ENCODE results near the gene PCA3.

DNA sequence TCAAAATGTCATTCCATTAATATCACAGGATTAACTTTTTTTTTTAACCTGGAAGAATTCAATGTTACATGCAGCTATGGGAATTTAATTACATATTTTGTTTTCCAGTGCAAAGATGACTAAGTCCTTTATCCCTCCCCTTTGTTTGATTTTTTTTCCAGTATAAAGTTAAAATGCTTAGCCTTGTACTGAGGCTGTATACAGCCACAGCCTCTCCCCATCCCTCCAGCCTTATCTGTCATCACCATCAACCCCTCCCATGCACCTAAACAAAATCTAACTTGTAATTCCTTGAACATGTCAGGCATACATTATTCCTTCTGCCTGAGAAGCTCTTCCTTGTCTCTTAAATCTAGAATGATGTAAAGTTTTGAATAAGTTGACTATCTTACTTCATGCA lies 20.6 kb downstream of the PCA3 start:
- TF ChIP-seq, protein P1, sequence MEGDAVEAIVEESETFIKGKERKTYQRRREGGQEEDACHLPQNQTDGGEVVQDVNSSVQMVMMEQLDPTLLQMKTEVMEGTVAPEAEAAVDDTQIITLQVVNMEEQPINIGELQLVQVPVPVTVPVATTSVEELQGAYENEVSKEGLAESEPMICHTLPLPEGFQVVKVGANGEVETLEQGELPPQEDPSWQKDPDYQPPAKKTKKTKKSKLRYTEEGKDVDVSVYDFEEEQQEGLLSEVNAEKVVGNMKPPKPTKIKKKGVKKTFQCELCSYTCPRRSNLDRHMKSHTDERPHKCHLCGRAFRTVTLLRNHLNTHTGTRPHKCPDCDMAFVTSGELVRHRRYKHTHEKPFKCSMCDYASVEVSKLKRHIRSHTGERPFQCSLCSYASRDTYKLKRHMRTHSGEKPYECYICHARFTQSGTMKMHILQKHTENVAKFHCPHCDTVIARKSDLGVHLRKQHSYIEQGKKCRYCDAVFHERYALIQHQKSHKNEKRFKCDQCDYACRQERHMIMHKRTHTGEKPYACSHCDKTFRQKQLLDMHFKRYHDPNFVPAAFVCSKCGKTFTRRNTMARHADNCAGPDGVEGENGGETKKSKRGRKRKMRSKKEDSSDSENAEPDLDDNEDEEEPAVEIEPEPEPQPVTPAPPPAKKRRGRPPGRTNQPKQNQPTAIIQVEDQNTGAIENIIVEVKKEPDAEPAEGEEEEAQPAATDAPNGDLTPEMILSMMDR (IDR thresholded peaks at IDR 0.05 in 2 of 3, conservative IDR thresholded peaks at IDR 0.05 in 1 of 3; ENCODE audit: borderline replicate concordance in 1 of 3, insufficient read depth in 1 of 3, low read depth in 2 of 3, low read length in 2 of 3): no peak
- TF ChIP-seq POLR2A (IDR thresholded peaks at IDR 0.05; ENCODE audit: borderline replicate concordance, extremely low read depth, insufficient read depth, insufficient read length) (no peak), CBX3 (IDR thresholded peaks at IDR 0.05; ENCODE audit: low read depth) (no peak), ELF1 (IDR thresholded peaks at IDR 0.05; ENCODE audit: borderline replicate concordance, low read depth) (no peak), EGR1 (IDR thresholded peaks at IDR 0.05; ENCODE audit: low read depth) (no peak), EZH2 (IDR thresholded peaks at IDR 0.05) (no peak), RAD21 (IDR thresholded peaks at IDR 0.05; ENCODE audit: low read depth) (no peak), POLR2AphosphoS5 (IDR thresholded peaks at IDR 0.05; ENCODE audit: low read depth, low read length) (no peak), YY1 (IDR thresholded peaks at IDR 0.05; ENCODE audit: extremely low read depth, insufficient replicate concordance, low read depth, low read length) (no peak), JUND (IDR thresholded peaks at IDR 0.05) (no peak)
- TF ChIP-seq, protein P2, sequence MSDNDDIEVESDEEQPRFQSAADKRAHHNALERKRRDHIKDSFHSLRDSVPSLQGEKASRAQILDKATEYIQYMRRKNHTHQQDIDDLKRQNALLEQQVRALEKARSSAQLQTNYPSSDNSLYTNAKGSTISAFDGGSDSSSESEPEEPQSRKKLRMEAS (IDR thresholded peaks at IDR 0.05): no peak
- TF ChIP-seq, protein P3, sequence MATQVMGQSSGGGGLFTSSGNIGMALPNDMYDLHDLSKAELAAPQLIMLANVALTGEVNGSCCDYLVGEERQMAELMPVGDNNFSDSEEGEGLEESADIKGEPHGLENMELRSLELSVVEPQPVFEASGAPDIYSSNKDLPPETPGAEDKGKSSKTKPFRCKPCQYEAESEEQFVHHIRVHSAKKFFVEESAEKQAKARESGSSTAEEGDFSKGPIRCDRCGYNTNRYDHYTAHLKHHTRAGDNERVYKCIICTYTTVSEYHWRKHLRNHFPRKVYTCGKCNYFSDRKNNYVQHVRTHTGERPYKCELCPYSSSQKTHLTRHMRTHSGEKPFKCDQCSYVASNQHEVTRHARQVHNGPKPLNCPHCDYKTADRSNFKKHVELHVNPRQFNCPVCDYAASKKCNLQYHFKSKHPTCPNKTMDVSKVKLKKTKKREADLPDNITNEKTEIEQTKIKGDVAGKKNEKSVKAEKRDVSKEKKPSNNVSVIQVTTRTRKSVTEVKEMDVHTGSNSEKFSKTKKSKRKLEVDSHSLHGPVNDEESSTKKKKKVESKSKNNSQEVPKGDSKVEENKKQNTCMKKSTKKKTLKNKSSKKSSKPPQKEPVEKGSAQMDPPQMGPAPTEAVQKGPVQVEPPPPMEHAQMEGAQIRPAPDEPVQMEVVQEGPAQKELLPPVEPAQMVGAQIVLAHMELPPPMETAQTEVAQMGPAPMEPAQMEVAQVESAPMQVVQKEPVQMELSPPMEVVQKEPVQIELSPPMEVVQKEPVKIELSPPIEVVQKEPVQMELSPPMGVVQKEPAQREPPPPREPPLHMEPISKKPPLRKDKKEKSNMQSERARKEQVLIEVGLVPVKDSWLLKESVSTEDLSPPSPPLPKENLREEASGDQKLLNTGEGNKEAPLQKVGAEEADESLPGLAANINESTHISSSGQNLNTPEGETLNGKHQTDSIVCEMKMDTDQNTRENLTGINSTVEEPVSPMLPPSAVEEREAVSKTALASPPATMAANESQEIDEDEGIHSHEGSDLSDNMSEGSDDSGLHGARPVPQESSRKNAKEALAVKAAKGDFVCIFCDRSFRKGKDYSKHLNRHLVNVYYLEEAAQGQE (IDR thresholded peaks at IDR 0.05; ENCODE audit: low read depth): no peak
- TF ChIP-seq, protein P4, sequence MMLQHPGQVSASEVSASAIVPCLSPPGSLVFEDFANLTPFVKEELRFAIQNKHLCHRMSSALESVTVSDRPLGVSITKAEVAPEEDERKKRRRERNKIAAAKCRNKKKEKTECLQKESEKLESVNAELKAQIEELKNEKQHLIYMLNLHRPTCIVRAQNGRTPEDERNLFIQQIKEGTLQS (IDR thresholded peaks at IDR 0.05): no peak
- TF ChIP-seq, protein P5, sequence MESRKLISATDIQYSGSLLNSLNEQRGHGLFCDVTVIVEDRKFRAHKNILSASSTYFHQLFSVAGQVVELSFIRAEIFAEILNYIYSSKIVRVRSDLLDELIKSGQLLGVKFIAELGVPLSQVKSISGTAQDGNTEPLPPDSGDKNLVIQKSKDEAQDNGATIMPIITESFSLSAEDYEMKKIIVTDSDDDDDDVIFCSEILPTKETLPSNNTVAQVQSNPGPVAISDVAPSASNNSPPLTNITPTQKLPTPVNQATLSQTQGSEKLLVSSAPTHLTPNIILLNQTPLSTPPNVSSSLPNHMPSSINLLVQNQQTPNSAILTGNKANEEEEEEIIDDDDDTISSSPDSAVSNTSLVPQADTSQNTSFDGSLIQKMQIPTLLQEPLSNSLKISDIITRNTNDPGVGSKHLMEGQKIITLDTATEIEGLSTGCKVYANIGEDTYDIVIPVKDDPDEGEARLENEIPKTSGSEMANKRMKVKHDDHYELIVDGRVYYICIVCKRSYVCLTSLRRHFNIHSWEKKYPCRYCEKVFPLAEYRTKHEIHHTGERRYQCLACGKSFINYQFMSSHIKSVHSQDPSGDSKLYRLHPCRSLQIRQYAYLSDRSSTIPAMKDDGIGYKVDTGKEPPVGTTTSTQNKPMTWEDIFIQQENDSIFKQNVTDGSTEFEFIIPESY (IDR thresholded peaks at IDR 0.05; ENCODE audit: extremely low read depth, insufficient replicate concordance, low read length): no peak
